ENCODE data around the gene FRMD5.
A peak's percentile ranks its signal among the peaks of the same experiment; 100 is the strongest.
"Not testable (repeated sequence)": the region's sequence is repeated elsewhere in the genome, so short reads cannot be mapped to it uniquely, and the experiment has no call there.

The FRMD5 gene

DNA sequence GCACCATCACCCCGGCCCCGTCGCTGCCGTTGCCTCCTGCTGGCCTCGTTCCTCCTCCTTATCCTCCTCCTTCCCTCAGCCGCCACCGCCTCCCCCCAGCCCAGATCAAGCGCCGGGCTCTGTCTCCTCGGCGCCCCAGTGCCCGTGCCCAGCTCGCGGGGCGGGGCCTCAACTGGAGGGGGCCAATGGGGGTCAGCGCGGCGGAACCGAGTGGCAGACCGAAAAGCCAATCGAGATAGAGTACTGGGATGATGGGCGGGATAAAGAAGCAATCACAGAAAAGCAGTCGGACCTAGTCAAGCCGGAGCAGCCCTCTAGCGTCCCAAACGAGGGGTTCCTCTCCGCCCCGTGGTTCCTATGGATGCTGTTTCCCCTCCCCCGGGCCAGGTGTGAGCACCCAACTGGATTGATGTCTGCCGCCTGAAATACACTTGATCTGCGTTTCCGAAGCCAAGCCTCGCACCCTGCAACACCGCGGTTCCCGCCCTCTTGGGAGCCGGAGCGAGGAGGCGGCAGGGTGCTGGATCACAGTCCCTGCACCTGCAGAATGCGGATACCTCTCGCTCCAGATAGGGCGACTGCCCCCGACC, at the start of gene FRMD5:
Gene FRMD5 (minus strand): TSS at position 121 of the 590 bp plus-strand sequence.
- TF ChIP-seq, protein P1, sequence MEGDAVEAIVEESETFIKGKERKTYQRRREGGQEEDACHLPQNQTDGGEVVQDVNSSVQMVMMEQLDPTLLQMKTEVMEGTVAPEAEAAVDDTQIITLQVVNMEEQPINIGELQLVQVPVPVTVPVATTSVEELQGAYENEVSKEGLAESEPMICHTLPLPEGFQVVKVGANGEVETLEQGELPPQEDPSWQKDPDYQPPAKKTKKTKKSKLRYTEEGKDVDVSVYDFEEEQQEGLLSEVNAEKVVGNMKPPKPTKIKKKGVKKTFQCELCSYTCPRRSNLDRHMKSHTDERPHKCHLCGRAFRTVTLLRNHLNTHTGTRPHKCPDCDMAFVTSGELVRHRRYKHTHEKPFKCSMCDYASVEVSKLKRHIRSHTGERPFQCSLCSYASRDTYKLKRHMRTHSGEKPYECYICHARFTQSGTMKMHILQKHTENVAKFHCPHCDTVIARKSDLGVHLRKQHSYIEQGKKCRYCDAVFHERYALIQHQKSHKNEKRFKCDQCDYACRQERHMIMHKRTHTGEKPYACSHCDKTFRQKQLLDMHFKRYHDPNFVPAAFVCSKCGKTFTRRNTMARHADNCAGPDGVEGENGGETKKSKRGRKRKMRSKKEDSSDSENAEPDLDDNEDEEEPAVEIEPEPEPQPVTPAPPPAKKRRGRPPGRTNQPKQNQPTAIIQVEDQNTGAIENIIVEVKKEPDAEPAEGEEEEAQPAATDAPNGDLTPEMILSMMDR (IDR thresholded peaks at IDR 0.05; ENCODE audit: borderline replicate concordance, insufficient read depth, low read depth, low read length) = peak; percentile 24; the same call in 1 of the 2 replicates
- H3K4me3 ChIP-seq (ENCODE audit: low read depth, low read length) = peak within 1 kb of the TSS; percentile 66

DNA sequence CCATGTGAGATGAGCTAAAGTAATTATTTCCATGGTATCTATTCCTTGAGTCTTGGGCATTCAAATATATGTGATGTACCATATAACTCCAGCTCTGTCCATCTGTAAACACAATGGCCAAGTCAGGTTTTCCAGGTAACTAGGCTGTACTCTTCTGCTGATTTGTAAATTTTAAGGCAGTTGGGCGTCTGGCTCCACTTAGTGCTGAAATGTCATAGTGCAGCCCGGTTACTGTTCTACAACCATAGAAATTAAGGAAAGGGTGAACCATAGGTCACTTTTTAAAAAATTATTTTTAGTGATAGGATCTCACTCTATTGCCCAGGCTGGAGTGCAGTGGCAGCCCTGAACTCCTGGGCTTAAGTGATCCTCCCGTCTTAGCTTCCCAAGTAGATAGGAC, 48.8 kb upstream of the FRMD5 start:
- TF ChIP-seq, protein P1 (IDR thresholded peaks at IDR 0.05; ENCODE audit: borderline replicate concordance, insufficient read depth, low read depth, low read length) = no peak
- H3K4me3 ChIP-seq (ENCODE audit: low read depth, low read length) = no peak overlapping the region

DNA sequence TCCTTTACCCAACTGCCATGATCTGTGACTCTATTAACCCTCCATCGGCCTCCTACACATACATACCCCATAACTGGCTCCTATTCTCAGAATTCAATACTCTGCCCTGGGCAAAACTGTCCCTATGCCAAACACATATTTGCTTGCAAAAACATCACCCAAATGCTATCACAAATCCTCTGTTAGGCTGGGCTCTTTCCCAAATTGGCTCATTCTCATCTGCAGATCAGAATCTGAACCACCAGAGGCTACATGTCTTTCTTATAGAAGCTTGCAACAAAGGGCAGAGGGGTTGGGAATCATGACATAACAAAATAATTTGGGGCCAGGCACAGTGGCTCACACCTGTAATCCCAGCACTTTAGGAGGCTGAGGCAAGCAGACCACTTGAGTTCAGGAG, 48.1 kb upstream of the FRMD5 start:
- TF ChIP-seq, protein P1 (IDR thresholded peaks at IDR 0.05; ENCODE audit: borderline replicate concordance, insufficient read depth, low read depth, low read length) = no peak
- no peak overlapping the region for H3K4me3 ChIP-seq (ENCODE audit: low read depth, low read length)

DNA sequence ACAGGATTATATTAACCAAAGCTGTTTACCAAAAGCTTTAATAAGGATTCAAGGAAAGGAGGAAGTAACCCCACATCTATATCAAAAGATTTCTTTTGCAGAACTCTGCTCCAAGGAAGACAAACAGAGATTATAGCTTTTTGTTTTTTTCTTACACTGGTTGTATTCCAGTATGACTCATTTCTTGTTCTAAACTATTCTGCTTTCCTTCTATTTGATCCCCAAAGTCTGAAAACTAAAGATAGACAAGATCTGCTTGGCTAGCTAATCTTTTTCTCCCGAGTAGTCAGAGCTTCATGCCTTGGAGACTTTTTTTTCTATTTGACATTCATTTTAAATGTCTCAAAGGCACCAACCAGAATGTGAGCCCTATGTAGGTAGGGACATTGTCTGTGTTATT, 36.8 kb upstream of the FRMD5 start:
- TF ChIP-seq, protein P1 (IDR thresholded peaks at IDR 0.05; ENCODE audit: borderline replicate concordance, insufficient read depth, low read depth, low read length) = no peak
- no peak overlapping the region for H3K4me3 ChIP-seq (ENCODE audit: low read depth, low read length)

DNA sequence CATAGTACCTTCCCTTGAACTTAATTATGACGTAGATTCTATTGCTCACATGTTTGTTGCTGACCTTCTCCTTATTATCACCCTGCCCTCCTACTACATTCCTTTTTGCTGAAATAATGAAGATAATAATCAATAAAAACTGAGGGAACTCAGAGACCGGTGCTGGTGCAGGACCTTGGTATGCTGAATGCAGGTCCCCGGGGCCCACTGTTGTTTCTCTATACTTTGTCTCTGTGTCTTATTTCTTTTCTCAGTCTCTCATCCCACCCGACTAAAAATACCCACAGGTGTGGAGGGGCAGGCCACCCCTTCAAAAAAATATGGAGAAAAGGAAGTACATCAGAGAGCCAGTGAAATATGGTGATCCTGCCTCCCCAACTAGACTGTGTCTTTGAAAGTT, 34.2 kb upstream of the FRMD5 start:
- not testable (repeated sequence) for H3K4me3 ChIP-seq (ENCODE audit: low read depth, low read length)

DNA sequence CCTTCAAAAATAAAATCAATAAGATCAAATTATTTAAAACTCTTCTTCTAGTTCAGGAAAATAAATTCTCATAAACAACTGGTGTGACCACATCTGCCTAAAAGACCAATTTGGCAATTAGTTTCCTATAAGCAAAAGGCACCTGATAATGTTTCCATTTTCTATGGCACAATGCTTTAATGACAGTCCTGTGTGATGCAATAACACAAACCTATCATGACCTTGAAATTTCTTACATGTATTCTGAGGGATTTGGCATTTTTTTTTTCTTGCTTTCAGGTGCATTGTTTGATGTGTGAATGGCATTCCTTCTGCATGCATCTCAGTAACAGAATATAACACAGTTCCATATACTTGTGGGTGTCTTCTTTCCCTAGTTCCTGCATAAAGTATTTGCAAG, 32.5 kb upstream of the FRMD5 start:
- no peak overlapping the region for H3K4me3 ChIP-seq (ENCODE audit: low read depth, low read length)
- TF ChIP-seq, protein P1 (IDR thresholded peaks at IDR 0.05; ENCODE audit: borderline replicate concordance, insufficient read depth, low read depth, low read length) = no peak

DNA sequence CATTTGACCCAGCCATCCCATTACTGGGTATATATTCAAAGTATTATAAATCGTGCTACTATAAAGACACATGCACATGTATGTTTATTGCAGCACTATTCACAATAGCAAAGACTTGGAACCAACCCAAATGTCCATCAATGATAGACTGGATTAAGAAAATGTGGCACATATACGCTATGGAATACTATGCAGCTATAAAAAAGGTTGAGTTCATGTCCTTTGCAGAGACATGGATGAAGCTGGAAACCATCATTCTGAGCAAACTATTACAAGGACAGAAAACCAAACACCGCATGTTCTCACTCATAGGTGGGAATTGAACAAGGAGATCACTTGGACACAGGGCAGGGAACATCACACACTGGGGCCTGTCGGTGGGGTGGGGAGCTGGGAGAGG, 31.9 kb upstream of the FRMD5 start:
- H3K4me3 ChIP-seq (ENCODE audit: low read depth, low read length) = not testable (repeated sequence)

DNA sequence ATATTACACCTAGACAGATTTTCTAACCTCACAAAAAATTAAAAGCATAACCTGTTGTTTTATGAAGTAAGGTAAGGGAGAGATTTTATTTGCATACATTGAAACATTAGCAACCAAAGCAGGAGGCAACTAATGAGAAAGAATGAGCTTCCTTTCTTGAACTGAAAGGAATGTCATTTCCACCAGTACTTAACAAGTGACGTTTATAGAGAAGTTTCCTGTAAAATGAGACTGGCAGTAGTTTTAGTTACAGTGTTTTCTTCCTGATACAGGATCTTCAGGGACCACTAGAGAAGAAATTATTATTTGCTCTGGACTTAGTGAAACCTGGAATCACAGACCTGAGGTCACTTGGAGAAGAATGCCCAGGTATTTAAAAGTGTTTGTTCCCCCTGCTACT, 27.4 kb upstream of the FRMD5 start:
- TF ChIP-seq, protein P1 (IDR thresholded peaks at IDR 0.05; ENCODE audit: borderline replicate concordance, insufficient read depth, low read depth, low read length) = no peak
- no peak overlapping the region for H3K4me3 ChIP-seq (ENCODE audit: low read depth, low read length)
